DMS 273 (cell line): ENCODE results near the gene CCSER1.

ENCODE experiments used
- DNase-seq: peaks from one replicate; lab custom pipeline; 2025; ENCODE audit not compliant: unreplicated experiment; lab: John Stamatoyannopoulos, UW

CCSER1 gene

DNA sequence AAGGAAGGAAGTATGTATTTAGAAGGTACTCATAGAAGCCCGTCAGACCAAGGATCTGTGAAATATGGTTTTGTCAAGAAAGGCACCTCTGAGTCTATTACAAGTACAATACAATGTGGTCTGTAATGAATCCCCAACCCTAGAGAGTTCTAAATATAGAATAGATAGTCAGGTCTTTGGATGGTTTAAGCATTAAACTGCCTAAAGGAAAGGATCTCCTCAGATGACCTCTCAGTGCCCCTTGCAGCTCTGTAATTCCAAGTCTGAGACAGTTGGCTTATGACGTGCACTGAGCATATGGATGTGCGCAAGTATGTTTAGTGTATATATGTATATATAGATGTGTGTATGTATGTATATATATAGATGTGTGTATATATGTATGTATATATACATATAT is 62.0 kb downstream of the CCSER1 start:
- peak; percentile 34 for DNase-seq

DNA sequence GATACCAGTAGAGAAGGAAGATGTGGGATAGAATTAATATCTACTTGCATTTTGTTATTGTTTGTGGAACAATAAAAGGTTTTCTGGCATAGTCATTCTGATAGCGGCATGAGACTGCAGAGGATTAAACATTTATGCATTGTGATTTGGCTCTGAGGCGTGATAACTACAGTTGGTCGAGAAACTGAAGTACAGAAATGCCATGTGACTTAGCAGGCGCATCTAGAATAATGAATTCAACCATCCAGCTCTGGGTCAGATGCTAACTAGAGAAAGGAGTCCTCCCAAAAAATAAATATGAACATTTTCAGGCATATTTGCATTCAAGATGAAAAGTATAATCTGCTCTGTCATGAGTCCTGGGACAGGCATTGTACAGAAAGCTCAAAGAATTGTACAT is 62.8 kb downstream of the CCSER1 start:
- DNase-seq, result peak; percentile 26

- peak; percentile 74 for DNase-seq
Measured at GRCh38 chr4:90190525-90190924, 63.3 kb downstream of the CCSER1 start.

GRCh38 chr4:90198086-90198847 is 71.1 kb downstream of the CCSER1 start:
- DNase-seq, result peak; percentile 20

DNA sequence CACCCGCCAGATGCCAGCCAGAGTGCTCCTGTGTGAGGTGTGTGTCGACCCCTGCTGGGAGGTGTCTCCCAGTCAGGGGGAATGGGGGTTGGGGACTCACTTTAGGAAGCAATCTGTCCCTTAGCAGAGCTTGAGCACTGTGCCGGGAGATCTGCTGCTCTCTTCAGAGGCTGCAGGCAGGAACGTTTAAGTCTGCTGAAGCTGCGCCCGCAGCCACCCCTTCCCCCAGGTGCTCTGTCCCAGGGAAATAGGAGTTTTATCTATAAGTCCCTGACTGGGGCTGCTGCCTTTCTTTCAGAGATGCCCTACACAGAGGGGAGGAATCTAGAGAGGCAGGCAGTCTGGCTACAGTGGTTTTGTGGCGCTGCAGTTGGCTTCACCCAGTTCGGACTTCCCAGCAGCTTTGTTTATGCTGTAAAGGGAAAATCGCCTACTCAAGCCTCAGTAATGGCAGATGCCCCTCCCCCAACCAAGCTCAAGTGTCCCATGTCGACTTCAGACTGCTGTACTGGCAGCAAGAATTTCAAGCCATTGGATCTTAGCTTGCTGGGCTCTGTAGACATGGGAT is 80.8 kb downstream of the CCSER1 start:
- no peak for DNase-seq

- no peak for DNase-seq
Measured at GRCh38 chr4:90209922-90210321, 82.7 kb downstream of the CCSER1 start.

GRCh38 chr4:90211174-90211573 is 84.0 kb downstream of the CCSER1 start:
- no peak for DNase-seq

DNA sequence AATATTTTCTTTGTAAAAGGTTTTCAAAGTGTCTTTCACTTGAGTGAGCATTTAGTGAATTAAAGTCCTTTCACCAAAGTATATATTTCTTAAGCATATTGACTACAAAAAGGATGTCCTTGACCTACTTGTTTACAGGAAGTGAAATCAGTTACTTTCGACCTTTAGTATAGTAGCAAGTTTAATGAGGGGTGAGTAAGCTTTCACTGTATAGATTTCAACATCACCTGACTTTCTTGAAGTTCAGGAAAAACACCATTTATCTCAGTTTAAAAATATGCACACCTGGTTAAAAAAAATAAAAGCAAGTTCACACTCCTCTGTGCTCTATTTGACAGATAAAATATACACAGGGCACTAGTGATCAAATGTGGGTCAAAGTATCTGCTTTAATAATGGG is 88.1 kb downstream of the CCSER1 start:
- DNase-seq, result no peak

- no peak for DNase-seq
Measured at GRCh38 chr4:90219822-90220221, 92.6 kb downstream of the CCSER1 start.

- DNase-seq, result peak; percentile 47
Measured at GRCh38 chr4:90220459-90220858, 93.3 kb downstream of the CCSER1 start.

GRCh38 chr4:90226734-90227133 is 99.5 kb downstream of the CCSER1 start:
- DNase-seq, result no peak

GRCh38 chr4:90227177-90227576 is 100.0 kb downstream of the CCSER1 start:
- no peak for DNase-seq

DNA sequence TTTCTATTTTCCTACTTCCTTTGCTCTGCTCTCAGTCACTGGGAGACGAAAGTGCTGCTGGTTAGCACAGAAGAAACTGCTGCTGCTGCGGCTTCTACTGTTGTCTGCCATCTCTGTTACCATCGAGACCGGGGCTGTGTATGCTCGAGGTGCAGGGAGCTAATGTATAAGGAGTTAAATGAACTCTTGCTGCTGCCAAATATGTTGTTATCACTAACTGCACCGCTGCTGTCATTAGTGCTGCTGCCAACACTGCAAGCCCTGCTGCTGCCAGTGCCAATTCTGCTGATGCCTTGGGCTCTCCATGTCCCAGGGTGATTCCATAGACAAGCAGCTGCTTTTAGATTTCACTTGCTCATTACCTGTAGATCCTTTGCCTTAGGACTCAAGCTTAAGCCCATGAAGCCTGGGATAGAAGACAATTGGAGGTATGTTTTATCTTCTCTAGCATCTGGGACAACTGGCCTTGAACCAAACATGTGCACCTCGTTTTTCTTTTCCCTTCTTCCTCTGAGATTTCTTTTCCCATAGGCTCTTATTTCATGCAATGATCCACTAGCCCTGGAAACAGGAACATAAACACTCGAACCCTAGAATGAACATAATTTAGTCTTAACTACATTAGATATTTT is 107.8 kb downstream of the CCSER1 start:
- DNase-seq, result peak; percentile 81

DNA sequence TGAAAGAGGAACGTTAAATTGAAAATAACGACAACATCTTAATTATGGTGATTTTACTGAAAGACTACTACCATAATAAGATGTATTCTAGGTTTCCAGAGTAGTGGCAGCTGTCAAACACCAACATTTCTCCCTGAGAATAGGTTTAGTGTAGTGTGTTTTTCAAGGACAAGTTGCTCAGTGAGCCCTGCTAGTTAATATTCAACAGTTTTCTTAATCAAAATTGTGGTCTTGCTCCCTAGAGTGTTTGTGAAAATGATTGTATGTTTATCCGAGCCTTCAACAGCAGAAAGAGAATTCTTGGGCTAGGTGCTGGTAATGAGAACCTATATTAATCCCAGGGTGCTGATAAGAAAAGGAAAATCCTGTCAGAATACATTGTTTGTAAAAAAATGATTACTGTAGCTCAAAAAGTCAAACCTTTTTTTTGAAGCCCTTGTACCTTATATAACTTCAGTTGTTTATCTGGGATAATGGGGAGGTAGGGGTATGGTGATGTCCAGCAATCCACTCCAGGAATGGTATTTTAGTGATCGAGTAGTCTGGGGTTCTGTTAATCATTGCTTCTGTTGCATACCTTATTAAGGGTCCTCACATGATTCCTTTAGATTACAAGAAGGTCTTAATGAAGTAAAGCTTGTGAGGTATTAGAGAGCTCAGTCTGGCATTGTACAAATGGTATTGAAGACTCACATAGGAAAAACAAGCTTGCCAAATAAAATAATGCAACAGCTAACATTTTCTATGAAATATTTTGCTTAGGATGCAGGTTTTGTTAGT is 110.7 kb downstream of the CCSER1 start:
- no peak for DNase-seq

GRCh38 chr4:90240333-90240732 is 113.1 kb downstream of the CCSER1 start:
- no peak for DNase-seq

GRCh38 chr4:90241008-90241407 is 113.8 kb downstream of the CCSER1 start:
- no peak for DNase-seq

DNA sequence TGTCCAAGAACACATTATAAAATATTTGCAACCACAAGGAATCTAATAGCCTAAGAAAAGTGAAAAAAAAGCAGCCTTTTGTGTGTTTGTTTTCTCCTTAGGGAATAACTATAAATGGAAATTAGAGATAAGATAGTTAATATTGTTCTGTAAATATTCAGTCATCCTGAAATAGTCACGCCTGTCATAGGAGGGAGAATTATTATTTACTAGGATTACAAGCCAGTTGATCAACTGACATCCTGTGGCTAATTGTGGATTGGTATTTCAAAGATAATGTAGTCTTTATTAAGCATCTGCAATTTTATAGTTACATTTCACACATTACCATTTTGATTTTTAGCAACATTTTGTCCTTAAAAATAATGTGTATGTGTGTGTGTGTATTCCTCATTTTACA is 118.6 kb downstream of the CCSER1 start:
- no peak for DNase-seq

GRCh38 chr4:90246816-90247215 is 119.6 kb downstream of the CCSER1 start:
- DNase-seq, result no peak

GRCh38 chr4:90254357-90254756 is 127.2 kb downstream of the CCSER1 start:
- DNase-seq, result no peak

DNA sequence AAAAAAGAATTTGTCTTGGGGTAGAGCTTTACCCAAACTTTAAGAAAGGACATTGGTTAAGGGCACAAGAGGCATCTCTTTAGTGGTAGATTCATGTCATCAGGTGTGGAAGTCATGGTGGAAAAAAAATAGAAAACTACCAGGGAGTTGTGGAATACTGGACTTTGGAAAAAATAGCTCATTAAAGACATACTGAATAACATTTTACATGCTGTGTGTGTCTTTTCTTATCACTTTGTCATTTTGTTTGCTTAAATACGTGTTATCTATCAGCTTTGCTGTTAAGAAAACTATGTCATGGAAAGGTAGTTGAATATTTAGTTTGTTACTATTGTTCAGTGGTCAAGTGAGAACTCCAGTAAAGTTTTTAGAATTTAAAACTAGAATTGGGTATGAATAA is 147.0 kb downstream of the CCSER1 start:
- no peak for DNase-seq

DNA sequence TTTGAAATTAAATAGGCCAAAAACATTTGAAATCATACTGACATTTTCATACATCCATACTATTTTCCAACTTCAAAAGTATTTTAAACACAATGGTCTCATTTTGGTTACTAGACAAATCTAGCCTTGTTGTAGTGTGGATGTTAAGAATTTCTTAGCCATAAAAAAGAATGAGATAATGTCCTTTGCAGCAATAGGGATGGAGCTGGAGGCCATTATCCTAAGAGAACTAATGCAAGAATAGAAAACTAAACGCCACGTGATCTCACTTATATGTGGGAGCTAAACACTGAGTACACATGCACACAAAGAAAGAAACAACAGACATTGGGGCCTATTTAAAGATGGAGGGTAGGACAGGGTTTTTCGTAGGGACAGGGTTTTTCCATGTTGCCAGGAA is 153.8 kb downstream of the CCSER1 start:
- no peak for DNase-seq
